NT2/D1 (cell line): ENCODE data around the gene SLIT3.

Source experiments
- SUZ12 ChIP-seq: IDR thresholded peaks from 2 replicates; pipeline ENCODE4 v1.6.1; 2011; ENCODE audit not compliant: insufficient read length, insufficient read depth; ENCODE audit errors: extremely low read depth
- YY1 ChIP-seq: IDR thresholded peaks from 2 replicates; pipeline ENCODE4 v1.6.1; 2011; ENCODE audit not compliant: insufficient read length, insufficient read depth
- ZNF274 ChIP-seq: IDR thresholded peaks from 2 replicates; pipeline ENCODE4 v1.6.1; 2011; ENCODE audit warnings: mild to moderate bottlenecking, low read depth, low read length

DNA sequence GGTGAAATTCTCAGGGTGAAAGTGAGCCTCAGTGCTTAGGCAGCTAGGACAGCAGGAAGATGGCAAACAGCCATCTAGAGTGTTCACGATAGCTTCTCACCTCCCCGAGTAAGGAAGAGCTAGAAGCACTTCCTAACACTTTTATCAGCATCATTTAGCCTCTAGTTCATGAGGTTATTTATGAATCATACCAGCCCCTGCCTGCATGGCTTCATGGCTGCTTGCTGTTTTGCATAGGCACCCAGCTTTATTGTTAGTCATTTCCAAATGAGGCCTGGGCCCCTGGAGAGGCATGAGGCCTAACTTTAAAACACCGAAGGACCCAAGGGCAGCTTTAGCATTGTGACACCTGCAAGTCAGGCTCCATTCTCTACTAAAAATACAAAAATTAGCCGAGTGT, 586.9 kb downstream of the SLIT3 start:
- TF ChIP-seq YY1 (no peak), SUZ12 (no peak), ZNF274 (no peak)
